Calu3 (cell line): ENCODE results near the gene MAGI1. TPM values are rescaled to one million over a fixed set of nuclear protein-coding genes. Genes with fewer than 3 reads are reported as not detected.

Experiments used
- BruUV-seq: library from RNA; stranded (reverse); fragments of 400-500 nt; replicated peaks from 2 replicates; lab custom pipeline; 2021; lab: Mats Ljungman, UMichigan
- CTCF ChIA-PET: fragments of 300-600 bp; sonication (Branson Sonifier 250); formaldehyde crosslinking; loops from one replicate; lab custom pipeline; 2022; ENCODE audit warnings: antibody characterized with exemption; lab: Charles Lee
- DNase-seq: peaks from one replicate; pipeline ENCODE4 v3.0.0; 2022
- H3K27ac Mint-ChIP-seq: one replicate; pipeline ENCODE4 v1.8.0; 2022; ENCODE audit warnings: mixed read lengths; ENCODE audit not compliant: unreplicated experiment
- H3K27me3 Mint-ChIP-seq: one replicate; pipeline ENCODE4 v1.8.0; 2022; ENCODE audit warnings: mixed read lengths; ENCODE audit not compliant: unreplicated experiment
- H3K36me3 Mint-ChIP-seq: one replicate; pipeline ENCODE4 v1.8.0; 2022; ENCODE audit warnings: mild to moderate bottlenecking, moderate library complexity, mixed read lengths; ENCODE audit not compliant: insufficient read depth, unreplicated experiment
- H3K4me1 Mint-ChIP-seq: one replicate; pipeline ENCODE4 v1.8.0; 2022; ENCODE audit warnings: mild to moderate bottlenecking, low read depth, mixed read lengths; ENCODE audit not compliant: unreplicated experiment
- H3K4me3 Mint-ChIP-seq: one replicate; pipeline ENCODE4 v1.8.0; 2022; ENCODE audit warnings: mild to moderate bottlenecking, low read depth, moderate library complexity, mixed read lengths; ENCODE audit not compliant: unreplicated experiment
- H3K9me3 Mint-ChIP-seq: one replicate; pipeline ENCODE4 v1.8.0; 2022; ENCODE audit warnings: low read depth, mixed read lengths; ENCODE audit not compliant: unreplicated experiment
- CTCF ChIP-seq: fragments of 200-600 bp; IDR thresholded peaks from one replicate; pipeline ENCODE4 v1.8.0; 2022; ENCODE audit warnings: antibody characterized with exemption; ENCODE audit not compliant: unreplicated experiment
- intact Hi-C: fragments of 100-400 bp; cut with micrococcal nuclease; formaldehyde crosslinking; loops from one replicate; pipeline ENCODE4 v1.10.0; 2022; ENCODE audit not compliant: unreplicated experiment
- total RNA-seq: library from RNA; stranded (reverse); gene quantifications from 2 replicates; pipeline ENCODE4 v1.2.3, GENCODE V29; 2022

Gene MAGI1
- total RNA-seq, 1 experiment from 2014 or later = 76.4 TPM

DNA sequence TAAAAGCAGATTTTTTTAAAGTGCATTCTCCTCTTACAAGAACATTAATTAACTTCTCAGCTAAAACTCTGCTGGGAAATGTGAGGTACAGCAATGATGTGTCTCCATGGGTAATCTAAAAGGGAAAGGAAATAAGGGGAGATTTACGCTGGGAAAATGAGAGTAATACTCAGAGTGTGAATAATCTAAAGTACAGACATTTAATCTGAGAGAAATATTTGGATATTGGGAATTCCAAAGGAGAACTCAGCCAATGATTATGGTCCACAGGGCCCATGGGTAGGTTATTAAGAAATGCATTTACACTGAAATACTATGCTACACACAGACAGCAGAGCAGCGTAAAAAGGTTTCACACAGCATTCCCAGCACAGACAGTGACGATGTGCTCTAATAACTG, 229.9 kb downstream of the MAGI1 start:
- no peaks in the 10 kb centered on the region for H3K27me3 Mint-ChIP-seq
- no peak overlapping the region for H3K4me3 Mint-ChIP-seq
- CTCF ChIA-PET = no interaction called here
- no peak for TF ChIP-seq CTCF
- H3K36me3 Mint-ChIP-seq = no peaks in the 10 kb centered on the region
- no peak overlapping the region for H3K27ac Mint-ChIP-seq
- no peak for DNase-seq
- no TSS peak for BruUV-seq
- intact Hi-C loops = no loop called here
- H3K9me3 Mint-ChIP-seq = no peaks in the 10 kb centered on the region
- H3K4me1 Mint-ChIP-seq = no peaks in the 10 kb centered on the region

DNA sequence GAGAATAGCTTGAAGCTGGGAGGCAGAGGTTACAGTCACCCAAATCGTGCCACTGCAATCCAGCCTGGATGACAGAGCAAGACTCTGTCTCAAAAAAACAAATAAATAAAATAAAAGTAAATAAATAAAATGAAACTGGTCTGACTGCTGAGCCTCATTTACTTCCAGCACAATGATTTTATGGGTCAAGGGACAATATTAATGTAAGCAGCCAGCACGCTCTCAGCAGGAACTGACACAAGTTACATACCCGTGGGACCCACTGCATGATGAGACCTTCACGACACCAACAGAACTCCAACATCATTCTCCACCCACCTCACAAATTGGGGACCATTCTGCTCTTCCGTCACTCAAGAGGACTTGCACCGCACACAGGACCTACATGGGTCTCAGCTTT, 230.3 kb downstream of the MAGI1 start:
- DNase-seq = no peak
- TF ChIP-seq CTCF = no peak

DNA sequence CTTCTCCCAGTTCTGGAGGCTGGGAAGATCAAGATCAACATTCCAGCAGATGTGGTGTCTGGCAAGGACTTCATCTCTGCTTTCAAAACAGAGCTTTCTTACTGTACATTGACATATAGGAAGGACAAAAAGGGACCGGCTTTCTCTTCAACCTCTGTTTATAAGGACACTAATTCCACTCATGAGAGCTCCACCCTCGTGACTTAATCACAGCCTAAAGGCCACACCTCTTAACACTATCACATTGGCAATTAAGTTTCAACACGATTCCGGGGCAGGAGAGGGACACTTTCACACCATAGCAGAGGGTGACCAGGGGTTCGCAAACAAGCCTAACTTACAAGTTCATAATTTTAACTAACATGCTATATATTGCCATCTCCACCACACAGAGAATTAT, 231.5 kb downstream of the MAGI1 start:
- H3K4me3 Mint-ChIP-seq = no peak overlapping the region
- intact Hi-C loops = no loop called here
- no peaks in the 10 kb centered on the region for H3K36me3 Mint-ChIP-seq
- TF ChIP-seq CTCF = no peak
- DNase-seq = no peak
- H3K27me3 Mint-ChIP-seq = no peaks in the 10 kb centered on the region
- H3K9me3 Mint-ChIP-seq = no peaks in the 10 kb centered on the region
- CTCF ChIA-PET = no interaction called here
- H3K4me1 Mint-ChIP-seq = peaks cover 6% of the 10 kb centered on the region
- no TSS peak for BruUV-seq
- no peak overlapping the region for H3K27ac Mint-ChIP-seq

More for the DNA sequence above, 230.3 kb downstream of the MAGI1 start:
- intact Hi-C loops = no loop called here
- Mint-ChIP-seq H3K27me3 (no peaks in the 10 kb centered on the region), H3K9me3 (no peaks in the 10 kb centered on the region), H3K4me3 (no peak overlapping the region), H3K27ac (no peak overlapping the region), H3K4me1 (peaks cover 3% of the 10 kb centered on the region), H3K36me3 (no peaks in the 10 kb centered on the region)
- CTCF ChIA-PET = no interaction called here
- no TSS peak for BruUV-seq

- Mint-ChIP-seq H3K27ac (no peak overlapping the region), H3K27me3 (no peaks in the 10 kb centered on the region), H3K4me1 (peaks cover 6% of the 10 kb centered on the region), H3K36me3 (no peaks in the 10 kb centered on the region), H3K9me3 (no peaks in the 10 kb centered on the region), H3K4me3 (no peak overlapping the region)
- no peak for TF ChIP-seq CTCF
- no peak for DNase-seq
- CTCF ChIA-PET = no interaction called here
- no TSS peak for BruUV-seq
- intact Hi-C loops = no loop called here
These were observed 232.1 kb downstream of the MAGI1 start for GRCh38 chr3:65806600-65806999.
